K562 (cell line): Measurements from ENCODE around the gene BSPRY. TPM values are rescaled to one million over a fixed set of nuclear protein-coding genes. Genes with fewer than 3 reads are reported as not detected.

Source experiments
- BACH1 ChIP-seq: fragments of 200-800 bp; sonication (Bioruptor generic); IDR thresholded peaks from 2 replicates; pipeline ENCODE4 v1.6.1; 2016; ENCODE audit warnings: missing genetic modification characterization, missing compliant biosample characterization
- E4F1 ChIP-seq: fragments of 250-450 bp; sonication (Bioruptor Pico); IDR thresholded peaks from 2 replicates; pipeline ENCODE4 v1.5.0; 2021; ENCODE audit warnings: mild to moderate bottlenecking, borderline replicate concordance
- MLLT1 ChIP-seq, 2 experiments: fragments of 450-650 bp; IDR thresholded peaks; 2 replicates each; pipeline ENCODE4 v1.6.1; 2016
- NFATC3 ChIP-seq: fragments of 450-650 bp; IDR thresholded peaks from 2 replicates; pipeline ENCODE4 v1.6.1; 2017; ENCODE audit warnings: mild to moderate bottlenecking
- POLR3A ChIP-seq: IDR thresholded peaks from 2 replicates; pipeline ENCODE4 v1.6.1; 2011; ENCODE audit warnings: borderline replicate concordance, mild to moderate bottlenecking, moderate library complexity; ENCODE audit not compliant: insufficient read length, insufficient read depth; ENCODE audit errors: extremely low read depth
- RFX5 ChIP-seq: IDR thresholded peaks from 2 replicates; pipeline ENCODE4 v1.6.1; 2011; ENCODE audit warnings: low read depth, mild to moderate bottlenecking, improper control_type of control experiment, low read length
- SUPT5H ChIP-seq: fragments of 450-650 bp; IDR thresholded peaks from 2 replicates; pipeline ENCODE4 v1.6.1; 2016
- TFE3 ChIP-seq: fragments of 450-650 bp; formaldehyde crosslinking; IDR thresholded peaks from 2 replicates; pipeline ENCODE4 v1.4.0; 2020; ENCODE audit warnings: mild to moderate bottlenecking, mixed read lengths
- ZNF217 ChIP-seq: sonication (generic); formaldehyde crosslinking; IDR thresholded peaks from 2 replicates; pipeline ENCODE4 v1.8.0; 2022; ENCODE audit warnings: mild to moderate bottlenecking, missing genetic modification reagents
- polyA plus RNA-seq, 8 experiments: library from polyadenylated mRNA; depleted of rRNA in 4 of 8; stranded (reverse) in 5 of 8; unstranded in 3 of 8; fragments of >200 nt; fragmentation: Nextera tagmentation in 2 of 8; fragmentation: Illumina TruSeq in 1 of 8; extraction: Ambion mirVana in 2 of 8; extraction: Trizol in 1 of 8; gene quantifications; 2 replicates each; pipeline versions ENCODE4 v1.2.1 to v1.2.3, GENCODE V29; 2011 to 2014; ENCODE audit warnings: inconsistent platforms in 1 of 8, missing spikeins in 1 of 8
- total RNA-seq, 7 experiments: library from RNA; depleted of rRNA in 6 of 7; stranded (reverse); fragments of >200 nt in 6 of 7; fragmentation: Illumina TruSeq in 2 of 7; extraction: Trizol in 2 of 7; gene quantifications; 2 replicates each; pipeline versions ENCODE4 v1.2.1 to v1.2.3, GENCODE V29; 2011 to 2021; ENCODE audit warnings: low replicate concordance in 1 of 7
- TF ChIP-seq, protein P1 (sequence below): fragments of 200-800 bp; sonication (Bioruptor generic); IDR thresholded peaks from 2 replicates; pipeline ENCODE4 v1.6.1; 2017; ENCODE audit warnings: missing genetic modification characterization, missing compliant biosample characterization

BSPRY gene
- total and polyA plus RNA-seq, 9 of the 15 experiments (the other 6 are each of a cell fraction or from before 2014, with no cell fraction given): 0.07 to 0.67 (median 0.18) TPM

DNA sequence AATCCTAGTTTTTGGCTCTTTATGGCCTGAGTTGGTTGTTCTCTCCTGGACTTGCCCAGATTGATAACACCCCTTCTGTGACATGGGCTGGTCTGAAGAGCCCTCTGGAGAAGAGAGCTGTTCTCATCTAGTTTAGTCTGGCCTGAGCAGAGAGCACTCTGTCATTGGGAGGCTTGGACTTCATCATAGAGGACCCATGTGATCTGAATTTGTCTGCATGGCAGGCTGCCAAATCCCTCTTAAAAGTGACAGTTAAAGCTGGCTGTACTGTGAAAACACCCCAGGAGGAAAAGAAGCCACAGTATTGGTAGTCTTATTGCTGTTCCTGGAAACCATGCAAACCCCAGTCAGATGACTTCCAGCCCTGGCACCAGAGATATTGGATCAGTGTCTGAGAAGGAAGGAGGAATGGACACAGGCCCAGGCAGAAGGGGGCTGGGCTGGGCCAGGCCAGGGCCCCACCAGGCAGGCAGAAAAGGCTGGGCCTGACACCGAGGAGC lies 5.6 kb upstream of the BSPRY start (continued):
- peak in 1 of 2 experiments; percentile 97; a peak in 2 of 4 replicates for TF ChIP-seq MLLT1 (IDR thresholded peaks at IDR 0.05)
- TF ChIP-seq TFE3: no peak
- TF ChIP-seq NFATC3: no peak
- TF ChIP-seq, protein P1, sequence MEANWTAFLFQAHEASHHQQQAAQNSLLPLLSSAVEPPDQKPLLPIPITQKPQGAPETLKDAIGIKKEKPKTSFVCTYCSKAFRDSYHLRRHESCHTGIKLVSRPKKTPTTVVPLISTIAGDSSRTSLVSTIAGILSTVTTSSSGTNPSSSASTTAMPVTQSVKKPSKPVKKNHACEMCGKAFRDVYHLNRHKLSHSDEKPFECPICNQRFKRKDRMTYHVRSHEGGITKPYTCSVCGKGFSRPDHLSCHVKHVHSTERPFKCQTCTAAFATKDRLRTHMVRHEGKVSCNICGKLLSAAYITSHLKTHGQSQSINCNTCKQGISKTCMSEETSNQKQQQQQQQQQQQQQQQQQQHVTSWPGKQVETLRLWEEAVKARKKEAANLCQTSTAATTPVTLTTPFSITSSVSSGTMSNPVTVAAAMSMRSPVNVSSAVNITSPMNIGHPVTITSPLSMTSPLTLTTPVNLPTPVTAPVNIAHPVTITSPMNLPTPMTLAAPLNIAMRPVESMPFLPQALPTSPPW (CRISPR knock-in tag): peak; percentile 32; the same call in 1 of the 2 replicates
- no peak for TF ChIP-seq SUPT5H
- no peak for TF ChIP-seq RFX5
- TF ChIP-seq ZNF217 (CRISPR knock-in tag): no peak
- no peak for TF ChIP-seq E4F1 (CRISPR knock-in tag)
- no peak for TF ChIP-seq POLR3A
- no peak for TF ChIP-seq BACH1 (tag)
